Thyroid gland (tissue), 4 donors: Measurements from ENCODE around the gene C5orf63.

Experiments
- CTCF ChIP-seq, 6 experiments: fragments of 200-600 bp in 3 of 6; fragments of 450-650 bp in 3 of 6; sonication (generic) in 3 of 6; IDR thresholded peaks; one replicate each; pipeline ENCODE4 v1.5.1; 2016 to 2019; ENCODE audit warnings: antibody characterized with exemption in 6 of 6, mild to moderate bottlenecking in 2 of 6, inconsistent platforms in 1 of 6, moderate library complexity in 1 of 6
- POLR2A ChIP-seq, 2 donors: fragments of 450-650 bp; IDR thresholded peaks; one replicate each; pipeline ENCODE4 v1.6.1; 2017; ENCODE audit warnings: antibody characterized with exemption in 2 of 2, mild to moderate bottlenecking in 2 of 2, moderate library complexity in 1 of 2

DNA sequence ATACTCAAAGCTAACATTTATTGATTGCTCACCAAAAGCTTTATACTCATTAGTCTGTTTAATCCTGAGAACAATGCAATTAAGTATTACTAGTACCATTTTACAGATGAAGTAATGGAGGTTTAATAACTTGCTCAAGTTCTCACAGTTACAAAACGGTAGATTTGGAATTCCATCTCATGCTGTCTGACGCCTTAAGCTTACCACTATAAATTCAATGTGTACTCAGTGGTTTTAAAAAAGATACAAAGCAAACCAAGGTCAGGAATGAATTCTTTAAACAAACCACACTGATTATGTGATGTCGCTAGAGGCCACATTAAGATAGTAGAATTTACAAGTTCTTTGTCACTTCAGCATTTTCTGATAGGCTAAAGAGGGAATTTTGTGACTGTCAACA lies 1.2 kb upstream of the C5orf63 start:
- TF ChIP-seq CTCF (IDR thresholded peaks at IDR 0.05) (no peak), POLR2A (IDR thresholded peaks at IDR 0.05) (no peak)
